Naive B cell (primary cell): ENCODE measurements around the gene ZNF778. TPM values are rescaled to one million over a fixed set of nuclear protein-coding genes. Genes with fewer than 3 reads are reported as not detected.

Source experiments
- ATAC-seq, 2 donors: fragments of 150-1000 bp; cut with Tn5 transposase; 2 replicates each; pipeline ENCODE4 v1.10.0; 2021; ENCODE audit warnings: low read depth in 2 of 2, mild to moderate bottlenecking in 2 of 2, moderate library complexity in 2 of 2
- DNase-seq: peaks from one replicate; pipeline ENCODE4 v3.0.0; 2022
- H3K27ac Mint-ChIP-seq, 6 donors: one replicate each; pipeline ENCODE4 v1.8.0; 2020 to 2022; ENCODE audit warnings: mild to moderate bottlenecking in 6 of 6, mixed read lengths in 6 of 6, moderate library complexity in 5 of 6, inconsistent platforms in 2 of 6
- H3K27me3 Mint-ChIP-seq, 3 donors: one replicate each; pipeline ENCODE4 v1.8.0; 2021 to 2022; ENCODE audit warnings: mixed read lengths in 3 of 3, mild to moderate bottlenecking in 1 of 3
- H3K36me3 Mint-ChIP-seq, 2 donors: one replicate each; pipeline ENCODE4 v1.8.0; 2020 to 2022; ENCODE audit warnings: mixed read lengths in 2 of 2, inconsistent platforms in 1 of 2, mild to moderate bottlenecking in 1 of 2
- H3K4me1 Mint-ChIP-seq, 3 donors: one replicate each; pipeline ENCODE4 v1.8.0; 2020 to 2022; ENCODE audit warnings: mixed read lengths in 3 of 3, inconsistent platforms in 1 of 3, mild to moderate bottlenecking in 1 of 3, moderate library complexity in 1 of 3
- H3K4me3 Mint-ChIP-seq, 8 donors: one replicate each; pipeline ENCODE4 v1.8.0; 2020 to 2022; ENCODE audit warnings: mild to moderate bottlenecking in 8 of 8, mixed read lengths in 8 of 8, moderate library complexity in 8 of 8, inconsistent platforms in 2 of 8
- H3K9me3 Mint-ChIP-seq, 7 donors: one replicate each; pipeline ENCODE4 v1.8.0; 2020 to 2022; ENCODE audit warnings: mixed read lengths in 7 of 7, mild to moderate bottlenecking in 5 of 7, inconsistent platforms in 2 of 7, moderate library complexity in 1 of 7
- polyA plus RNA-seq, 6 donors: library from polyadenylated mRNA; unstranded; fragments of 300-500 nt; fragmentation: Illumina TruSeq; gene quantifications; one replicate each; pipeline ENCODE4 v1.2.3, GENCODE V29; 2021; ENCODE audit warnings: low read depth in 6 of 6

ZNF778 gene
- polyA plus RNA-seq, 6 donors from 2014 or later = 1.5 to 7.1 (median 4.2) TPM

GRCh38 chr16:89193576-89194293 lies 23.8 kb upstream of the ZNF778 start:
- H3K9me3 Mint-ChIP-seq = no peaks in the 10 kb centered on the region
- no peak overlapping the region for H3K27ac Mint-ChIP-seq
- peaks cover 0 to 4% (median 0%) of the 10 kb centered on the region in 3 donors for H3K4me1 Mint-ChIP-seq
- H3K27me3 Mint-ChIP-seq = peaks cover 0 to 25% (median 14%) of the 10 kb centered on the region in 3 donors
- peak overlapping the region in 2 of 8 donors; percentile 15 to 48 for H3K4me3 Mint-ChIP-seq
- no peak for ATAC-seq
- DNase-seq = no peak
- H3K36me3 Mint-ChIP-seq = no peaks in the 10 kb centered on the region

GRCh38 chr16:89194340-89195311 lies 22.9 kb upstream of the ZNF778 start:
- H3K4me3 Mint-ChIP-seq = peak overlapping the region in 1 of 8 donors; percentile 28
- no peak for ATAC-seq
- DNase-seq = no peak
- peak overlapping the region in 1 of 6 donors; percentile 76 for H3K27ac Mint-ChIP-seq
- H3K9me3 Mint-ChIP-seq = no peaks in the 10 kb centered on the region
- peaks cover 0 to 34% (median 14%) of the 10 kb centered on the region in 3 donors for H3K27me3 Mint-ChIP-seq
- no peaks in the 10 kb centered on the region for H3K36me3 Mint-ChIP-seq
- peaks cover 0 to 4% (median 0%) of the 10 kb centered on the region in 3 donors for H3K4me1 Mint-ChIP-seq

GRCh38 chr16:89195521-89196171 lies 21.9 kb upstream of the ZNF778 start:
- Mint-ChIP-seq H3K27me3 (peaks cover 0 to 45% (median 14%) of the 10 kb centered on the region in 3 donors), H3K9me3 (no peaks in the 10 kb centered on the region), H3K27ac (no peak overlapping the region), H3K4me1 (peaks cover 3 to 12% (median 8%) of the 10 kb centered on the region in 3 donors), H3K36me3 (no peaks in the 10 kb centered on the region), H3K4me3 (no peak overlapping the region)
- ATAC-seq (no peak), DNase-seq (no peak)

- no peaks in the 10 kb centered on the region for H3K9me3 Mint-ChIP-seq
- no peak overlapping the region for H3K4me3 Mint-ChIP-seq
- no peak overlapping the region for H3K27ac Mint-ChIP-seq
- ATAC-seq (no peak), DNase-seq (no peak)
- peaks cover 0 to 46% (median 14%) of the 10 kb centered on the region in 3 donors for H3K27me3 Mint-ChIP-seq
- H3K36me3 Mint-ChIP-seq = no peaks in the 10 kb centered on the region
- peaks cover 4 to 10% (median 9%) of the 10 kb centered on the region in 3 donors for H3K4me1 Mint-ChIP-seq
These were observed 20.4 kb upstream of the ZNF778 start for GRCh38 chr16:89197033-89197632.

- Mint-ChIP-seq H3K9me3 (peaks cover 0 to 3% (median 2%) of the 10 kb centered on the region in 7 donors), H3K36me3 (peaks cover 0 to 2% of the 10 kb centered on the region in 2 donors), H3K27ac (no peak overlapping the region), H3K27me3 (peaks cover 2 to 52% (median 18%) of the 10 kb centered on the region in 3 donors), H3K4me1 (peaks cover 9 to 14% (median 9%) of the 10 kb centered on the region in 3 donors), H3K4me3 (no peak overlapping the region)
- DNase-seq (no peak), ATAC-seq (no peak)
These were observed 19.7 kb upstream of the ZNF778 start for GRCh38 chr16:89197633-89198416.

GRCh38 chr16:89198417-89199240 lies 18.9 kb upstream of the ZNF778 start:
- Mint-ChIP-seq H3K27ac (peak overlapping the region in 1 of 6 donors; percentile 60), H3K36me3 (peaks cover 0 to 8% of the 10 kb centered on the region in 2 donors), H3K4me3 (peak overlapping the region in 3 of 8 donors; percentile 5 to 37 (median 6)), H3K9me3 (peaks cover 0 to 10% (median 7%) of the 10 kb centered on the region in 7 donors), H3K4me1 (peaks cover 12 to 18% (median 14%) of the 10 kb centered on the region in 3 donors), H3K27me3 (peaks cover 10 to 60% (median 26%) of the 10 kb centered on the region in 3 donors)
- DNase-seq (no peak), ATAC-seq (no peak)

GRCh38 chr16:89199241-89200123 lies 18.0 kb upstream of the ZNF778 start:
- H3K27me3 Mint-ChIP-seq = peaks cover 17 to 68% (median 35%) of the 10 kb centered on the region in 3 donors
- peaks cover 12 to 18% (median 14%) of the 10 kb centered on the region in 3 donors for H3K4me1 Mint-ChIP-seq
- DNase-seq (no peak), ATAC-seq (no peak)
- H3K27ac Mint-ChIP-seq = no peak overlapping the region
- peaks cover 0 to 8% of the 10 kb centered on the region in 2 donors for H3K36me3 Mint-ChIP-seq
- H3K4me3 Mint-ChIP-seq = peak overlapping the region in 6 of 8 donors; percentile 16 to 53 (median 33)
- peaks cover 0 to 12% (median 7%) of the 10 kb centered on the region in 7 donors for H3K9me3 Mint-ChIP-seq

- peaks cover 0 to 8% of the 10 kb centered on the region in 2 donors for H3K36me3 Mint-ChIP-seq
- H3K9me3 Mint-ChIP-seq = peaks cover 0 to 12% (median 7%) of the 10 kb centered on the region in 7 donors
- peaks cover 12 to 18% (median 14%) of the 10 kb centered on the region in 3 donors for H3K4me1 Mint-ChIP-seq
- no peak for ATAC-seq
- peaks cover 17 to 75% (median 35%) of the 10 kb centered on the region in 3 donors for H3K27me3 Mint-ChIP-seq
- DNase-seq = no peak
- peak within 1 kb of the TSS in 7 of 8 donors; percentile 26 to 75 (median 53) for H3K4me3 Mint-ChIP-seq
- no peak within 1 kb of the TSS for H3K27ac Mint-ChIP-seq
These were observed 17.2 kb upstream of the ZNF778 start, which contains the start of gene SLC22A31 for GRCh38 chr16:89200124-89200849. TSS of gene SLC22A31 (minus strand) at chr16:89200537. CDS start at chr16:89200501, 36 bp downstream.

- H3K27me3 Mint-ChIP-seq = peaks cover 17 to 71% (median 35%) of the 10 kb centered on the region in 3 donors
- peaks cover 12 to 18% (median 14%) of the 10 kb centered on the region in 3 donors for H3K4me1 Mint-ChIP-seq
- no peak overlapping the region for H3K27ac Mint-ChIP-seq
- no peak for ATAC-seq
- DNase-seq = no peak
- peaks cover 0 to 8% of the 10 kb centered on the region in 2 donors for H3K36me3 Mint-ChIP-seq
- peak overlapping the region in 6 of 8 donors; percentile 26 to 75 (median 59) for H3K4me3 Mint-ChIP-seq
- H3K9me3 Mint-ChIP-seq = peaks cover 0 to 12% (median 7%) of the 10 kb centered on the region in 7 donors
These were observed 16.6 kb upstream of the ZNF778 start for GRCh38 chr16:89200850-89201411.
